ENCODE data around the gene WWOX.

The WWOX gene

GRCh38 chr16:78961464-78961863 is 862.0 kb downstream of the WWOX start:
- no peak for TF ChIP-seq OSR1 (CRISPR knock-in tag; IDR thresholded peaks at IDR 0.05)
- TF ChIP-seq SNAI2 (CRISPR knock-in tag; IDR thresholded peaks at IDR 0.05) = no peak
- no peak for TF ChIP-seq BACH2 (CRISPR knock-in tag; IDR thresholded peaks at IDR 0.05; ENCODE audit: borderline replicate concordance)
- TF ChIP-seq ISL1 (CRISPR knock-in tag; IDR thresholded peaks at IDR 0.05) = no peak
- no peak for TF ChIP-seq POU6F1 (CRISPR knock-in tag; IDR thresholded peaks at IDR 0.05; ENCODE audit: borderline replicate concordance, low read depth)
- no peak for TF ChIP-seq ZNF565 (CRISPR knock-in tag; conservative IDR thresholded peaks at IDR 0.05; ENCODE audit: low read depth)
- TF ChIP-seq ESRRG (CRISPR knock-in tag; IDR thresholded peaks at IDR 0.05) = no peak
- no peak for TF ChIP-seq ZFP30 (CRISPR knock-in tag; IDR thresholded peaks at IDR 0.05)
- TF ChIP-seq TOX (CRISPR knock-in tag; IDR thresholded peaks at IDR 0.05; ENCODE audit: borderline replicate concordance) = no peak
- no peak for TF ChIP-seq CSDC2 (CRISPR knock-in tag; IDR thresholded peaks at IDR 0.05)
- no peak for ATAC-seq

GRCh38 chr16:78962457-78962929 is 863.0 kb downstream of the WWOX start:
- TF ChIP-seq PPARA (CRISPR knock-in tag; IDR thresholded peaks at IDR 0.05; ENCODE audit: borderline replicate concordance) (no peak), POU6F1 (CRISPR knock-in tag; IDR thresholded peaks at IDR 0.05; ENCODE audit: borderline replicate concordance, low read depth) (no peak), TSHZ2 (CRISPR knock-in tag; IDR thresholded peaks at IDR 0.05) (no peak)
- ATAC-seq = no peak

GRCh38 chr16:78967948-78968347 is 868.5 kb downstream of the WWOX start:
- no peak for TF ChIP-seq BACH2 (CRISPR knock-in tag; IDR thresholded peaks at IDR 0.05; ENCODE audit: borderline replicate concordance)
- no peak for TF ChIP-seq GLIS3 (CRISPR knock-in tag; IDR thresholded peaks at IDR 0.05)
- TF ChIP-seq CSRNP3 (CRISPR knock-in tag; IDR thresholded peaks at IDR 0.05) = no peak
- TF ChIP-seq ZFP30 (CRISPR knock-in tag; IDR thresholded peaks at IDR 0.05) = no peak
- TF ChIP-seq CSDC2 (CRISPR knock-in tag; IDR thresholded peaks at IDR 0.05) = no peak
- no peak for ATAC-seq

- no peak for TF ChIP-seq ZNF70 (CRISPR knock-in tag; IDR thresholded peaks at IDR 0.05)
- TF ChIP-seq SNAI2 (CRISPR knock-in tag; IDR thresholded peaks at IDR 0.05) = no peak
- TF ChIP-seq TCF4 (CRISPR knock-in tag; IDR thresholded peaks at IDR 0.05; ENCODE audit: borderline replicate concordance) = no peak
- no peak for TF ChIP-seq POU6F1 (CRISPR knock-in tag; IDR thresholded peaks at IDR 0.05; ENCODE audit: borderline replicate concordance, low read depth)
- no peak for TF ChIP-seq TOX (CRISPR knock-in tag; IDR thresholded peaks at IDR 0.05; ENCODE audit: borderline replicate concordance)
- no peak for TF ChIP-seq RARB (CRISPR knock-in tag; IDR thresholded peaks at IDR 0.05)
- TF ChIP-seq CSRNP3 (CRISPR knock-in tag; IDR thresholded peaks at IDR 0.05) = no peak
- TF ChIP-seq ZFP3 (CRISPR knock-in tag; IDR thresholded peaks at IDR 0.05) = no peak
- no peak for TF ChIP-seq ZNF565 (CRISPR knock-in tag; conservative IDR thresholded peaks at IDR 0.05; ENCODE audit: low read depth)
- ATAC-seq = no peak
Measured at GRCh38 chr16:78969721-78970120, 870.3 kb downstream of the WWOX start.

Data from SK-N-SH treated with all-trans-retinoic acid at 6 μM for 48 hours (cell line).